KBM-7 (cell line): Measurements from ENCODE around the gene LAMP5.
A peak's percentile ranks its signal among the peaks of the same experiment; 100 is the strongest.

Source experiments
- DNase-seq: peaks from one replicate; pipeline ENCODE4 v3.0.0-alpha.2; 2015
- in situ Hi-C: fragments of 300-500 bp; cut with MboI; formaldehyde crosslinking; loops from 2 replicates; pipeline ENCODE4 v1.14.3; 2020; ENCODE audit warnings: low sequenced_read_pairs, low pct_unique_long_range_greater_than_20kb, mixed read lengths

LAMP5 gene

DNA sequence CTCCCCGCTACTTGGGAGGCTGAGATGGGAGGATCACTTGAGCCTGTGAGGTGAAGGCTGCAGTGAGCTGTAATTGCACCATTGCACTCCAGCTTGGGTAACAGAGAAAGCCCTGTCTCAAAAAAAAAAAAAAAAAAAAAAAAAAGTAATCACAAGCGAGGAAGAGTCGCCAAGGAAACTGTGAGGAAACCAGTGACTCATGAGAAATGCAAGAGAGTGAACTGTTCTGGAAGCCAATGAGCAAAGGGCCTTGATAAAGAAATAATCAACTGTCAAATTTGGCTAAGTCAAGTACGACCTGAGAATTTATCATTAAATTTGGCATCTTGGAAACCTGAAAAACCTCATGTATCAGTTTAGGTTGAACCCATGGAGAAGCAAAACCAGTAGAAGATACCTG is 16.1 kb upstream of the LAMP5 start:
- DNase-seq: no peak
- in situ Hi-C loops: no loop called here

DNA sequence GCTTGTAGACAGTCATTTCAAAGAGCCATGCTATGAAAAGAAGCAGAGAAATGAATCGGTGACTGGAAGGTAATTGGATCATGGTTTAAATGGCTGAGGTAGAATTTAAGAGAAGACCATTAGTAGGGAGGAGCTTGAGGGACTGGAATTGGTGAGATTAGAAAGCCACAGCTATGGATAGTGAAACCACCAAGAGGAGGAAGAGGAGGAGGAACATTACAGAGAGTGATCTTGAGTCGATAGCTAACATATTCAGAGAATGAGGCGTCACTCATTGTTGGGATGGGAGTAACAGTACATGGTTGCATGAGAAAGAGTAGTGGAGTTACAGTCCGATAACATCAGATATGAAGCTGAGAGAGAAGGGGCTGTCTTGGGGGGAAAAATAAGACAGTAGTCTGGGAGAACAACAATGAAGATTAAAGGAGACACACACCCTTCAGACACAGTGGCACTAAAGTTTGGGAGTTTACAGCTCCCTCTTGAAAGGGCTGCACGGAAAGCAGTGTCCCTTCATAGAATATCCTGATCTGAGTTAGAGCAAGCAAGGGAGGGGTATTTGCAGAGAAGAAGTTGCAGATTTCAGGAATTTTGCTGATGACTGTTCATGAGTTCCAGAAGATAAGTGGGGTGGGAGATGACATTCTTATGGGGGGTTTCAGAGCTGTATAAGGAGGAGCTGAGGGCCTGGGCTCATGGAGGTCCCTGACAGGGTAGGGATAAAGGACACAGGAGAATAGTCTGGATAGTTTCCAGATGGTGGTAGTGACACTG is 15.1 kb upstream of the LAMP5 start:
- in situ Hi-C loops: no loop called here

DNA sequence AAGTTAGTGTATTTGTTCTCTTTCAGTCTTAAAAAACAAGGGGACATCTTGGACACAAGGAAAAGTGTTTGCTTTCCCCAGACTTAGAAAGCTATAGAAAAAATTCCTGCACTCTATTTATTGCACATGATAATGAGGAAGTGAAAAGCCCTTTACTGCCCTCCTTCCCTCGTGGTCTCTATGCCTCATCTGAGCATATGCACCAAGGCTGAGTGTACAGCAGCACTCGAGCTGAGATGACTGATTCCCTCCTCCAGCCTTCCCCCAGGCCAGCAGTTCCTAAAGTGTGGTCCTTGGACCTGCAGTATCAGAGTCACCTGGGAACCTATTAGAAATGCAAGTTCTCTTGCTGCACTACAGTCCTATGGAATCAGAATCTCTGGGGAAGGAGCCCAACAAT is 14.3 kb upstream of the LAMP5 start:
- in situ Hi-C loops: no loop called here
- no peak for DNase-seq

More for the DNA sequence above, 15.1 kb upstream of the LAMP5 start:
- DNase-seq: no peak

DNA sequence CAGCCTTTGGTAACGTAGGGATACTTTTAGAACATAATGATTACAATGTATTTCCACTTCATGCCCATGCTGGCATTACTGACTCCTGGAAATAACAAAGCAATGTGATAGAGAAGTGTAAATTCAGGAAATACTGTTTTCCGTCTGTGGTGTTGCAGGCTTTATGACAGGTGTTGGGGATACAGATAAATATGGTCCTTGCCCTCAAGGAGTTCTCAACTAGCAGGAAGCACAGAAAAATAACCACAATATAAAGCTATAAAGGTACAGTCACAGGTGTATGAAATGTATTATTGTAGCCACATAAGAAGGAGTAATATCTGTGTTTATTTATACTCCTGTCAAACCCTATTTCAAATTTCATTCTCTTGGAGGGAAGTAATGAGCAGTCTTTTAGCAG is 12.9 kb upstream of the LAMP5 start:
- in situ Hi-C loops: no loop called here
- DNase-seq: no peak

- DNase-seq: peak; percentile 7
- in situ Hi-C loops: no loop called here
Observed at GRCh38 chr20:9503526-9504245, 10.7 kb upstream of the LAMP5 start.

- in situ Hi-C loops: no loop called here
- DNase-seq: no peak
Observed at GRCh38 chr20:9506280-9506821, 8.0 kb upstream of the LAMP5 start.

- no peak for DNase-seq
- in situ Hi-C loops: no loop called here
Observed at GRCh38 chr20:9506964-9507369, 7.4 kb upstream of the LAMP5 start.

DNA sequence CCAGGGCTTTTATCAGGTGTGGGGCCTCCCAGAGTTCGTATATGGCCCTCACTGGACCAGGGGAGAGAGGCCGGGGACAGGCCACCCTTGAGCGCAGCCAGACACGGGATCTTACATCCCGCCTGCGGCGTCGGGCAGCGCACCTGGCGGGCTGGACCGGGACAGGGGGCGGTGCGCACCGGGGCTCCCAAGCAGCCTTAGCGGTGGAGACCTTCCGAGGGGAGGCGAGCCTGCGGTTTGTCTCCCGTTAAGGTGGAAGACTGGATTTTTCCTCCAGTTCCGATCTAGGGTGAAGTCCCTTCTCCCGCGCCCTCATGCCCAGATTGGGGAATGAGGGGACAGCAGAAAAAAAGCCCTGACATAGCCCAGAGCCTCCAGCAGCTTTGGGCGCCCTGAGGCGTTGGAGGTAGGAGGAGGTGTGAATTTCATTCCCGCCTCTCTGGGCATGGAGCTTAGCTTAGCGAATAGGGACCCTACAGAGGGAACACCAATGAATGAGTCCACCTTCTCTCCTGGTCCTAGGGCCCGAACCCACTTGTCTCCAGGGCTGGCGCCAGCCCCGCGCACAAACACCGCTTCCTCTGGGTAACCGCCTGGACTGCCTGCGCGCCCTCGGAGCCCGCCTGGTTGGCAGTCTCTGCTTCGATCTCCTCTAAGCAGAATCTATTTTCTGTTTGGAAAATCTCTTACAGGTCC is 6.7 kb upstream of the LAMP5 start:
- in situ Hi-C loops: no loop called here
- no peak for DNase-seq

DNA sequence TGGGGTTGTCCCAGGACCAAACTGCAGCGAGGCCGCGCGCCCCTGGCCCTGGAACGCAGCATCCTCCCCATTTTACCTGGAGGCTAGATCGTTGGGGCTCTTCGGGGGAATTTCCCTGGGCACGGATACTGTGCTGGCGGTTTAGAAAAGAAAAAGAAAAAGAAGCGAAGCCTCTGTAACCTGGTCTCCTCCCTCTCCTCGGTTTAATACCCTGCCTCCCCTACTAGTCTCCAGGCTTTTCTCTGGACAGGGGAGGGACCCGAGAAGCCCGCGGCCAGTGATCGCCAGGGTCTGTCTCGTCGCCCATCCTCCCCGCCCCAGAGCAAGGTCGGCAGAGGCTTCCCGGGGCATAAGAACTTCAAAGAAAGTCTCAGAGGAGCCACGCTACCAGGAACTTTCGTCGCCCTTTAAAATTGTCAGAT is 6.1 kb upstream of the LAMP5 start:
- no peak for DNase-seq
- in situ Hi-C loops: no loop called here

- in situ Hi-C loops: no loop called here
- DNase-seq: no peak
Observed at GRCh38 chr20:9508696-9509178, 5.7 kb upstream of the LAMP5 start.

DNA sequence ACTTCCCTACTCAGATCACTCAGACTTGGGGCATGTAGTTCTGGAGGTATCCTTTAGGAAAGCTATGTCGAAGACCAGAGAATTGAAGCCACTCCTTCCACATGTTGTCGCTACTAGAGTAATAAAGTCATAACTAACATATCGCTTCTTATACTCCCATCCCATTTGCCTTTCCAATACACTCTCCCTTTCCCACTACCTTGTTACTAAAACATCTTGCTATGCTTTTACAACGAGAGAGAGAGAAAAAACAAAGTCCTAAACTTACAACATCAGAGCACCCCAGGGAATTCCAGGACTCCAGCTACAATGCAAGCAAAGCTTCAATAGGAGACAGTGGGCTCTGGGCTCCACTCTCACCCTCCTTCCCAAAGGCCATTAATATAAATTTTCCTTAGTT is 5.1 kb upstream of the LAMP5 start:
- DNase-seq: no peak
- in situ Hi-C loops: no loop called here

- in situ Hi-C loops: no loop called here
- DNase-seq: no peak
Observed at GRCh38 chr20:9510911-9511310, 3.5 kb upstream of the LAMP5 start.

GRCh38 chr20:9514072-9514460 is 324 bp upstream of the LAMP5 start:
- no peak for DNase-seq
- in situ Hi-C loops: no loop called here

DNA sequence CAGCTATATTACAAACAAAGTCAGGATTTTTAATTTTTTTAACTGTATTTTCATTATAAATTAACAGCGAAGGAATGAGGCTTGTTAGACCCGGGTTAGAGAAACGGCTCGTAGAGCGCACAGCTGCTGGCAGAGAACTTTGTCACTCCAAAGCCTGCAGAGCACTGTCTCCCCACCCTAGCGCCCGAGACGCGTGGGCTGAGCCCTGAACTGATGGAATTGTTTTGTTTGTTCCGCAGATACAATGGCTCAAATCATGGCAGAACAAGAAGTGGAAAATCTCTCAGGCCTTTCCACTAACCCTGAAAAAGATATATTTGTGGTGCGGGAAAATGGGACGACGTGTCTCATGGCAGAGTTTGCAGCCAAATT is 810 bp downstream of the LAMP5 start:
- DNase-seq: no peak
- in situ Hi-C loops: no loop called here

DNA sequence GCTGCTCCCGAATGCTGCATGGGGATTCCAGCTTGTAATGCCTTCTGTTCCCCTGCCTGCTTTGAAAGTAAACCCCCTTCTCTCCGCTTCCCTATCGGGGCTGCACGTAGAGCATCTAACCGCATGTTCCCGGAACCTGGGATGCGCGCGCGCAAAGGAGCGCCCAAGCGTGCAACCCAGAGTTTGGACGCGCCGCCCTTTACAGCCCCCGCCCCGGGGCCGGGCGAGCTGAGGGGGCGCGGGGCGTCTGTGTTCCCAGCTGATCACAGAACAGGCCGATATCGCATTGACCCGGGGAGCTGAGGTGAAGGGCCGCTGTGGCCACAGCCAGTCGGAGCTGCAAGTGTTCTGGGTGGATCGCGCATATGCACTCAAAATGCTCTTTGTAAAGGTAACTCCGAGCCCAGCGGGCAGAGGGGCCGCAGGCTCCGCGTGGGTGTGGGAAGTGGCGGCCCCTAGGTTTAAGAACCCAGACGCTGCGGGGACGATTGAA is 1.4 kb downstream of the LAMP5 start:
- no peak for DNase-seq
- in situ Hi-C loops: no loop called here

DNA sequence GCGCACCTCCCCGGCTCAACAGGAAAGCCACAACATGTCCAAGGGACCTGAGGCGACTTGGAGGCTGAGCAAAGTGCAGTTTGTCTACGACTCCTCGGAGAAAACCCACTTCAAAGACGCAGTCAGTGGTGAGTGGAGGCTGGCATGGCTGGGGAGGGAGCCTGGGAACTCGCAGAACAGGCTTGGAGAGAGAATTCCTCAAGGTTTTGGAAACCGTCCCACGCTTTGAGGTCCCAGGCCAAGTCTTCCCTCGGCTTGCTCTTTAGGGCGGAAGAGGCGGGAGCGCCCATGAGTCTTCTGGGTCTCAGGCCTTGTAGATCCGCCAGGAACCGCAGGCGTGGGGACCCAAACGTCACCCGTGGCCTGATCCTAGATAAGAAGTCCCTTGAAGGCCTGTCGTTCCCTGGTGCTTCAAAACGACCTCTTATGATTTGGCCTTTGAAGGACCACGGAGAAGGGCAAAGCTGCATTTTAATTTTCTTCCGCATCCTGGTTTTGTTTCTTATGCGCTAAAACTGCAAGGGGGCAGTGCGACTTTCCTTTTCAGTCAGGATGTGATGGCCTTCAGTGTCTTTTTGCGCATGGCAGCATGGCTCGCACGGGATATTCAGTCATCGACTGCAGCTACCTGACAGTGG is 2.0 kb downstream of the LAMP5 start:
- no peak for DNase-seq
- in situ Hi-C loops: no loop called here

GRCh38 chr20:9517297-9518162 is 3.1 kb downstream of the LAMP5 start:
- in situ Hi-C loops: no loop called here
- no peak for DNase-seq

GRCh38 chr20:9518576-9519175 is 4.3 kb downstream of the LAMP5 start:
- in situ Hi-C loops: no loop called here

More at GRCh38 chr20:9518576-9519175, 4.3 kb downstream of the LAMP5 start:
- DNase-seq: no peak
